Measurements from ENCODE around the gene ERMAP. TPM values are rescaled to one million over a fixed set of nuclear protein-coding genes. Genes with fewer than 3 reads are reported as not detected.

The ERMAP gene
- total and polyA plus RNA-seq, 5 experiments from 2014 or later, result 1.1 to 9.4 (median 2.9) TPM

GRCh38 chr1:42834803-42835202 is 17.9 kb downstream of the ERMAP start:
- Mint-ChIP-seq H3K27me3 (no peaks in the 10 kb centered on the region), H3K9me3 (no peaks in the 10 kb centered on the region), H3K4me3 (no peak overlapping the region), H3K27ac (no peak overlapping the region), H3K4me1 (peaks cover 0 to 3% (median 1%) of the 10 kb centered on the region in 4 donors), H3K36me3 (peaks cover 0 to 8% (median 0%) of the 10 kb centered on the region in 3 donors)
- DNase-seq (no peak), ATAC-seq (no peak)
- POLR2A ChIA-PET, result no interaction called here

GRCh38 chr1:42835422-42835821 is 18.5 kb downstream of the ERMAP start:
- DNase-seq (no peak), ATAC-seq (no peak)
- Mint-ChIP-seq H3K4me3 (no peak overlapping the region), H3K9me3 (no peaks in the 10 kb centered on the region), H3K36me3 (peaks cover 0 to 7% (median 0%) of the 10 kb centered on the region in 3 donors), H3K27me3 (no peaks in the 10 kb centered on the region), H3K4me1 (peaks cover 0 to 3% (median 1%) of the 10 kb centered on the region in 4 donors), H3K27ac (peak overlapping the region in 1 of 10 donors; percentile 33)
- POLR2A ChIA-PET, result no interaction called here

- POLR2A ChIA-PET, result interaction anchor here (1.4 kb wide), 1 partner anchor 9 kb away, joined by 6 read pairs; the partner anchor contains the start of gene ZNF691
- ATAC-seq (no peak), DNase-seq (no peak)
- Mint-ChIP-seq H3K9me3 (no peaks in the 10 kb centered on the region), H3K27ac (peak overlapping the region in 1 of 10 donors; percentile 19), H3K4me1 (peaks cover 0 to 3% (median 1%) of the 10 kb centered on the region in 4 donors), H3K27me3 (no peaks in the 10 kb centered on the region), H3K36me3 (peaks cover 0 to 2% (median 0%) of the 10 kb centered on the region in 3 donors), H3K4me3 (no peak overlapping the region)
These were observed 20.8 kb downstream of the ERMAP start for GRCh38 chr1:42837709-42838108.

GRCh38 chr1:42838482-42839190 is 21.7 kb downstream of the ERMAP start:
- no peak for DNase-seq
- Mint-ChIP-seq H3K4me3 (no peak overlapping the region), H3K4me1 (peaks cover 0 to 5% (median 1%) of the 10 kb centered on the region in 4 donors), H3K9me3 (no peaks in the 10 kb centered on the region), H3K36me3 (peaks cover 0 to 4% (median 0%) of the 10 kb centered on the region in 3 donors), H3K27me3 (no peaks in the 10 kb centered on the region), H3K27ac (no peak overlapping the region)
- no peak for ATAC-seq
- POLR2A ChIA-PET, result interaction anchor here (1.4 kb wide), 1 partner anchor 8 kb away, joined by 6 read pairs; the partner anchor contains the start of gene ZNF691

- POLR2A ChIA-PET, result no interaction called here
- no peak for ATAC-seq
- peaks cover 0 to 9% (median 4%) of the 10 kb centered on the region in 4 donors for H3K4me1 Mint-ChIP-seq
These were observed 24.1 kb downstream of the ERMAP start for GRCh38 chr1:42841010-42841409.

GRCh38 chr1:42841440-42842147 is 24.7 kb downstream of the ERMAP start:
- POLR2A ChIA-PET, result no interaction called here
- peaks cover 0 to 10% (median 7%) of the 10 kb centered on the region in 4 donors for H3K4me1 Mint-ChIP-seq
- ATAC-seq, result no peak
- H3K27ac Mint-ChIP-seq, result no peak overlapping the region
- H3K27me3 Mint-ChIP-seq, result no peaks in the 10 kb centered on the region
- no peak for DNase-seq
- H3K9me3 Mint-ChIP-seq, result no peaks in the 10 kb centered on the region
- no peak overlapping the region for H3K4me3 Mint-ChIP-seq
- peaks cover 0 to 4% (median 0%) of the 10 kb centered on the region in 3 donors for H3K36me3 Mint-ChIP-seq

More at GRCh38 chr1:42841010-42841409, 24.1 kb downstream of the ERMAP start:
- no peak overlapping the region for H3K27ac Mint-ChIP-seq
- H3K36me3 Mint-ChIP-seq, result peaks cover 0 to 4% (median 0%) of the 10 kb centered on the region in 3 donors
- no peaks in the 10 kb centered on the region for H3K27me3 Mint-ChIP-seq
- H3K9me3 Mint-ChIP-seq, result no peaks in the 10 kb centered on the region
- H3K4me3 Mint-ChIP-seq, result no peak overlapping the region
- no peak for DNase-seq

GRCh38 chr1:42844592-42845140 is 27.7 kb downstream of the ERMAP start:
- Mint-ChIP-seq H3K4me3 (no peak overlapping the region), H3K27ac (no peak overlapping the region), H3K9me3 (peaks cover 0 to under 1% (median 0%) of the 10 kb centered on the region in 9 donors), H3K4me1 (peaks cover 24 to 37% (median 28%) of the 10 kb centered on the region in 4 donors), H3K36me3 (peaks cover under 1 to 6% (median 6%) of the 10 kb centered on the region in 3 donors), H3K27me3 (no peaks in the 10 kb centered on the region)
- no peak for ATAC-seq
- DNase-seq, result no peak
- POLR2A ChIA-PET, result interaction anchor here (1.0 kb wide), 1 partner anchor 28 kb away, joined by 4 read pairs; the partner anchor contains the start of gene ERMAP

DNA sequence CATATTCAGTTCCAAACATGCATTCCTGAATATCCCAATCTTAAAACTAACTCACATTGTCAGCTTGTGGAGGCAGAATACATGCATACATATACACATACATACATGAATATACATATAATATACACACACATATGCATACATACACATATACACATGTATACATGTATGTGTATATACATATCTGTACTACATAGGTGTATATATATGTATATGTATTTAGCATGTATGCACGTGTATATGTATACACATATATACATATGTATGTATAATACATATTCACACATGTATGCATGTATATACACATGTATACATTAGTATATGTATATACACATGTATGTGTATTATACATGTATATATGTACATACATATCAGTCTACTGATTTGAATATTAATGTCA is 28.3 kb downstream of the ERMAP start:
- no peak for ATAC-seq
- Mint-ChIP-seq H3K4me3 (no peak overlapping the region), H3K36me3 (peaks cover 5 to 10% (median 10%) of the 10 kb centered on the region in 3 donors), H3K9me3 (peaks cover 0 to 5% (median 0%) of the 10 kb centered on the region in 9 donors), H3K27me3 (no peaks in the 10 kb centered on the region), H3K4me1 (peaks cover 28 to 40% (median 32%) of the 10 kb centered on the region in 4 donors), H3K27ac (no peak overlapping the region)
- DNase-seq, result no peak
- POLR2A ChIA-PET, result interaction anchor here (1.0 to 2.2 kb wide), 3 partner anchors 28 to 78 kb away, joined by 4 to 23 read pairs (median 22); partner anchors contain the start of genes C1orf50, ERMAP, P3H1 and SVBP

- peaks cover 0 to 9% (median 2%) of the 10 kb centered on the region in 9 donors for H3K9me3 Mint-ChIP-seq
- H3K4me3 Mint-ChIP-seq, result peak overlapping the region; percentile 86 to 100 (median 96)
- H3K36me3 Mint-ChIP-seq, result peaks cover 11 to 17% (median 16%) of the 10 kb centered on the region in 3 donors
- peaks cover 29 to 40% (median 32%) of the 10 kb centered on the region in 4 donors for H3K4me1 Mint-ChIP-seq
- peak overlapping the region; percentile 18 to 94 (median 91) for H3K27ac Mint-ChIP-seq
- ATAC-seq (peak in 1 of 2 donors; percentile 16), DNase-seq (peak in 1 of 10 donors; percentile 1)
- POLR2A ChIA-PET, result interaction anchor here (0.9 to 2.2 kb wide), 9 partner anchors 8 to 804 kb away, joined by 3 to 23 read pairs (median 5); partner anchors contain the start of genes C1orf50, ERMAP, KDM4A and P3H1
- no peaks in the 10 kb centered on the region for H3K27me3 Mint-ChIP-seq
These were observed 28.9 kb downstream of the ERMAP start for GRCh38 chr1:42845866-42846256.

GRCh38 chr1:42846257-42847110 is 29.6 kb downstream of the ERMAP start, which contains the start of gene ZNF691:
Gene ZNF691, plus strand, starts transcription at chr1:42846613. Its CDS starts 3,046 bp downstream, at chr1:42849659.
- Mint-ChIP-seq H3K4me1 (peaks cover 29 to 40% (median 33%) of the 10 kb centered on the region in 4 donors), H3K4me3 (peak within 1 kb of the TSS; percentile 86 to 100 (median 96)), H3K27ac (peak within 1 kb of the TSS; percentile 18 to 94 (median 92)), H3K27me3 (no peaks in the 10 kb centered on the region), H3K36me3 (peaks cover 17 to 23% (median 22%) of the 10 kb centered on the region in 3 donors), H3K9me3 (peaks cover 0 to 9% (median 3%) of the 10 kb centered on the region in 9 donors)
- POLR2A ChIA-PET, result interaction anchor here (0.9 to 2.2 kb wide), 10 partner anchors 8 to 804 kb away, joined by 3 to 23 read pairs (median 4); partner anchors contain the start of genes C1orf50, ERMAP, KDM4A and P3H1
- DNase-seq, result peak; percentile 70 to 95 (median 86)
- peak; percentile 98 to 99 for ATAC-seq

DNA sequence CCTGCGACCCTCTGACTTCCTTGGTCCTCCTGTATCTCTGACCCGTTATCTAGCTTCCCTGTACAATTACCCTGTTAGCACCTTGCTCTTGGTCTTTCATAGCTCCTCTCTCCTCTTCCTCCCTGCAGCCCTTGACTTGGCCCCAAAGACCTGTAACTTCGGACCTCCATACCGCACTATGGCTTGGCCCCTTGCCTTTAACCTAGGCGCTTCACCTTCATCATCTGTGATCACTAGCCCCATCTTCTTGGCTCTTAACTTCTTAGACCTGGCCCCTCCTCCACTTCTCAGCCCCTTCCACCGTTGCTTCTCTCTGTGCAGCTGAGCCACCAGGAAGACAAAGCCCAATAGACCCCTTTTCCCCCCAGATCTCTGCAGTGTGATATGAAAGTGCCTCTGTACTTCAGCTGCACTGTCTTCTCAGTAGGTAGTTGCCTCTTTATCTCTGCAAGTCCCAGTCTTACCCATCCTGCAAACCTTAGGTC is 30.2 kb downstream of the ERMAP start:
- no peak for ATAC-seq
- peak overlapping the region; percentile 18 to 94 (median 92) for H3K27ac Mint-ChIP-seq
- POLR2A ChIA-PET, result interaction anchor here (1.3 to 2.2 kb wide), 7 partner anchors 9 to 189 kb away, joined by 3 to 23 read pairs (median 6); partner anchors contain the start of genes C1orf50, ERMAP, P3H1 and PPIH
- peak overlapping the region; percentile 86 to 100 (median 96) for H3K4me3 Mint-ChIP-seq
- H3K9me3 Mint-ChIP-seq, result peaks cover 0 to 10% (median 3%) of the 10 kb centered on the region in 9 donors
- DNase-seq, result peak in 3 of 10 donors; percentile 2 to 12 (median 7)
- no peaks in the 10 kb centered on the region for H3K27me3 Mint-ChIP-seq
- peaks cover 17 to 27% (median 26%) of the 10 kb centered on the region in 3 donors for H3K36me3 Mint-ChIP-seq
- H3K4me1 Mint-ChIP-seq, result peaks cover 29 to 41% (median 33%) of the 10 kb centered on the region in 4 donors
